Progenitor cell of endocrine pancreas (in vitro differentiated cells): ENCODE data around the gene PIK3R5. TPM values are rescaled to one million over a fixed set of nuclear protein-coding genes. Genes with fewer than 3 reads are reported as not detected.

Experiments
- DNase-seq: peaks from one replicate; pipeline ENCODE4 v3.0.0; 2021; ENCODE audit warnings: low spot score; ENCODE audit not compliant: unreplicated experiment
- H3K27ac Mint-ChIP-seq: 2 replicates; pipeline ENCODE4 v1.8.0; 2021; ENCODE audit warnings: mild to moderate bottlenecking, moderate library complexity, mixed read lengths
- H3K27me3 Mint-ChIP-seq: 2 replicates; pipeline ENCODE4 v1.8.0; 2021; ENCODE audit warnings: mixed read lengths
- H3K36me3 Mint-ChIP-seq: 2 replicates; pipeline ENCODE4 v1.8.0; 2022; ENCODE audit warnings: mixed read lengths; ENCODE audit not compliant: insufficient read depth
- H3K4me1 Mint-ChIP-seq: 2 replicates; pipeline ENCODE4 v1.8.0; 2021; ENCODE audit warnings: low read depth, mixed read lengths
- H3K4me3 Mint-ChIP-seq: 2 replicates; pipeline ENCODE4 v1.8.0; 2021; ENCODE audit warnings: low read depth, mild to moderate bottlenecking, moderate library complexity, mixed read lengths
- H3K9me3 Mint-ChIP-seq: 2 replicates; pipeline ENCODE4 v1.8.0; 2021; ENCODE audit warnings: low read depth, mixed read lengths
- CTCF ChIP-seq: fragments of 200-600 bp; sonication (generic); IDR thresholded peaks from one replicate; pipeline ENCODE4 v1.5.0; 2021; ENCODE audit warnings: antibody characterized with exemption, mild to moderate bottlenecking; ENCODE audit not compliant: unreplicated experiment
- total RNA-seq: library from RNA; stranded (reverse); gene quantifications from 2 replicates; pipeline ENCODE4 v1.2.1, GENCODE V29; 2021

The PIK3R5 gene
- total RNA-seq, 1 donor from 2014 or later: 0.50 TPM

GRCh38 chr17:8875436-8875835 lies 90.1 kb downstream of the PIK3R5 start:
- Mint-ChIP-seq H3K27ac (no peak overlapping the region), H3K36me3 (no peaks in the 10 kb centered on the region), H3K4me1 (peaks cover 36% of the 10 kb centered on the region), H3K27me3 (peaks cover 22% of the 10 kb centered on the region), H3K4me3 (no peak overlapping the region), H3K9me3 (no peaks in the 10 kb centered on the region)
- no peak for TF ChIP-seq CTCF
- no peak for DNase-seq

GRCh38 chr17:8873801-8874715 lies 91.4 kb downstream of the PIK3R5 start:
- H3K4me3 Mint-ChIP-seq: no peak overlapping the region

GRCh38 chr17:8872705-8873435 lies 92.6 kb downstream of the PIK3R5 start:
- Mint-ChIP-seq H3K27ac (peak overlapping the region; percentile 86), H3K9me3 (no peaks in the 10 kb centered on the region), H3K4me1 (peaks cover 47% of the 10 kb centered on the region), H3K4me3 (no peak overlapping the region), H3K36me3 (no peaks in the 10 kb centered on the region), H3K27me3 (peaks cover 20% of the 10 kb centered on the region)
- no peak for DNase-seq
- TF ChIP-seq CTCF: no peak

More at GRCh38 chr17:8873801-8874715, 91.4 kb downstream of the PIK3R5 start:
- peaks cover 46% of the 10 kb centered on the region for H3K4me1 Mint-ChIP-seq
- H3K9me3 Mint-ChIP-seq: no peaks in the 10 kb centered on the region
- no peak overlapping the region for H3K27ac Mint-ChIP-seq
- peak; percentile 20 for TF ChIP-seq CTCF
- no peaks in the 10 kb centered on the region for H3K36me3 Mint-ChIP-seq
- peaks cover 17% of the 10 kb centered on the region for H3K27me3 Mint-ChIP-seq
- no peak for DNase-seq

GRCh38 chr17:8872036-8872704 lies 93.3 kb downstream of the PIK3R5 start:
- peak overlapping the region; percentile 86 for H3K27ac Mint-ChIP-seq
- TF ChIP-seq CTCF: no peak
- peak overlapping the region; percentile 10 for H3K4me3 Mint-ChIP-seq
- no peaks in the 10 kb centered on the region for H3K9me3 Mint-ChIP-seq
- H3K27me3 Mint-ChIP-seq: peaks cover 18% of the 10 kb centered on the region
- H3K4me1 Mint-ChIP-seq: peaks cover 47% of the 10 kb centered on the region
- H3K36me3 Mint-ChIP-seq: no peaks in the 10 kb centered on the region
- no peak for DNase-seq

GRCh38 chr17:8871081-8871581 lies 94.4 kb downstream of the PIK3R5 start:
- no peak for DNase-seq
- peaks cover 47% of the 10 kb centered on the region for H3K4me1 Mint-ChIP-seq
- H3K4me3 Mint-ChIP-seq: no peak overlapping the region
- no peaks in the 10 kb centered on the region for H3K36me3 Mint-ChIP-seq
- no peaks in the 10 kb centered on the region for H3K9me3 Mint-ChIP-seq
- TF ChIP-seq CTCF: no peak
- H3K27ac Mint-ChIP-seq: peak overlapping the region; percentile 49
- H3K27me3 Mint-ChIP-seq: peaks cover 22% of the 10 kb centered on the region
